Fibroblast of mammary gland (primary cell): ENCODE measurements around the gene NOP9.

ENCODE experiments used
- DNase-seq: peaks from one replicate; pipeline ENCODE4 v3.0.0-alpha.2; 2010; ENCODE audit warnings: low read depth
- H3K4me3 ChIP-seq: 2 replicates; pipeline ENCODE4 v1.5.1; 2011; ENCODE audit warnings: low read depth, mild to moderate bottlenecking, low read length, moderate library complexity; ENCODE audit not compliant: control insufficient read depth
- CTCF ChIP-seq: conservative IDR thresholded peaks from 2 replicates; pipeline ENCODE4 v1.5.1; 2011; ENCODE audit warnings: low read depth, low read length, inconsistent platforms; ENCODE audit not compliant: control insufficient read depth, insufficient read depth

NOP9 gene

GRCh38 chr14:24255438-24255837 lies 44.2 kb upstream of the NOP9 start:
- H3K4me3 ChIP-seq, result no peak overlapping the region
- no peak for TF ChIP-seq CTCF
- DNase-seq, result no peak

GRCh38 chr14:24255931-24256711 lies 43.5 kb upstream of the NOP9 start:
- no peak for TF ChIP-seq CTCF
- no peak overlapping the region for H3K4me3 ChIP-seq
- DNase-seq, result no peak

GRCh38 chr14:24256960-24257359 lies 42.7 kb upstream of the NOP9 start:
- no peak for TF ChIP-seq CTCF
- DNase-seq, result no peak
- H3K4me3 ChIP-seq, result no peak overlapping the region

GRCh38 chr14:24258119-24258518 lies 41.5 kb upstream of the NOP9 start:
- DNase-seq, result no peak
- TF ChIP-seq CTCF, result no peak
- no peak overlapping the region for H3K4me3 ChIP-seq

- no peak for TF ChIP-seq CTCF
- no peak overlapping the region for H3K4me3 ChIP-seq
- no peak for DNase-seq
These were observed 40.9 kb upstream of the NOP9 start for GRCh38 chr14:24258548-24259265.

GRCh38 chr14:24259282-24260025 lies 40.2 kb upstream of the NOP9 start:
- H3K4me3 ChIP-seq, result no peak overlapping the region
- DNase-seq, result no peak
- TF ChIP-seq CTCF, result no peak
